Activated CD4-positive, alpha-beta T cell treated with anti-CD3 and anti-CD28 coated beads for 36 hours (primary cell): Measurements from ENCODE around the gene ADAMTS12. TPM values are rescaled to one million over a fixed set of nuclear protein-coding genes. Genes with fewer than 3 reads are reported as not detected.

Experiments used
- ATAC-seq: fragments of 200-7000 bp; cut with Tn5 transposase; one replicate; pipeline ENCODE4 v1.10.0; 2021; ENCODE audit warnings: mild to moderate bottlenecking, moderate library complexity
- CTCF ChIA-PET: fragments of 350-600 bp; sonication (Branson Sonifier 250); formaldehyde crosslinking; loops from one replicate; lab custom pipeline; 2021; ENCODE audit warnings: antibody characterized with exemption; lab: Charles Lee
- POLR2A ChIA-PET: fragments of 350-600 bp; sonication (Branson Sonifier 250); formaldehyde crosslinking; loops from one replicate; lab custom pipeline; 2021; ENCODE audit warnings: antibody characterized with exemption, inconsistent platforms; lab: Charles Lee
- DNase-seq: peaks from one replicate; pipeline ENCODE4 v3.0.0-alpha.2; 2020
- H3K27ac Mint-ChIP-seq: one replicate; pipeline ENCODE4 v1.8.0; 2021; ENCODE audit warnings: mixed read lengths
- H3K27me3 Mint-ChIP-seq: one replicate; pipeline ENCODE4 v1.8.0; 2021; ENCODE audit warnings: mixed read lengths
- H3K36me3 Mint-ChIP-seq: one replicate; pipeline ENCODE4 v1.8.0; 2021; ENCODE audit warnings: low read depth, mixed read lengths
- H3K4me1 Mint-ChIP-seq: one replicate; pipeline ENCODE4 v1.8.0; 2021; ENCODE audit warnings: mixed read lengths
- H3K4me3 Mint-ChIP-seq: one replicate; pipeline ENCODE4 v1.8.0; 2021; ENCODE audit warnings: mild to moderate bottlenecking, moderate library complexity, mixed read lengths
- H3K9me3 Mint-ChIP-seq: one replicate; pipeline ENCODE4 v1.8.0; 2021; ENCODE audit warnings: low read depth, mixed read lengths
- intact Hi-C, 2 experiments: fragments of 100-400 bp; cut with DNase I in 1 of 2; cut with micrococcal nuclease in 1 of 2; formaldehyde crosslinking; loops; one replicate each; pipeline versions ENCODE4 v1.14.2 to v1.15.1; 2022 to 2024; cut with DNase I, micrococcal nuclease
- total RNA-seq, 2 experiments: library from RNA; stranded (reverse); gene quantifications; one replicate each; pipeline ENCODE4 v1.2.3, GENCODE V29; 2021

ADAMTS12 gene
- total RNA-seq, 2 experiments from 2014 or later = not detected

GRCh38 chr5:33772380-33772897 lies 119.4 kb downstream of the ADAMTS12 start:
- ChIA-PET POLR2A (no interaction called here), CTCF (interaction anchor here (0.7 kb wide), 1 partner anchor 136 kb away, joined by 3 read pairs; no protein-coding TSS in a partner anchor)
- ATAC-seq = no peak
- Mint-ChIP-seq H3K4me3 (no peak overlapping the region), H3K27me3 (peaks cover 2% of the 10 kb centered on the region), H3K36me3 (no peaks in the 10 kb centered on the region), H3K9me3 (peaks cover 2% of the 10 kb centered on the region), H3K4me1 (no peaks in the 10 kb centered on the region), H3K27ac (no peak overlapping the region)
- intact Hi-C loops = no loop called here
- no peak for DNase-seq

GRCh38 chr5:33769968-33770367 lies 121.8 kb downstream of the ADAMTS12 start:
- Mint-ChIP-seq H3K27me3 (peaks cover 2% of the 10 kb centered on the region), H3K9me3 (no peaks in the 10 kb centered on the region), H3K27ac (no peak overlapping the region), H3K4me1 (no peaks in the 10 kb centered on the region), H3K4me3 (no peak overlapping the region), H3K36me3 (no peaks in the 10 kb centered on the region)
- intact Hi-C loops = no loop called here
- no peak for ATAC-seq
- ChIA-PET POLR2A (no interaction called here), CTCF (no interaction called here)
- no peak for DNase-seq

GRCh38 chr5:33769196-33769595 lies 122.6 kb downstream of the ADAMTS12 start:
- no peaks in the 10 kb centered on the region for H3K9me3 Mint-ChIP-seq
- H3K36me3 Mint-ChIP-seq = no peaks in the 10 kb centered on the region
- H3K27me3 Mint-ChIP-seq = peaks cover 2% of the 10 kb centered on the region
- no peak overlapping the region for H3K4me3 Mint-ChIP-seq
- ChIA-PET CTCF (interaction anchor here (0.6 kb wide), 1 partner anchor 406 kb away, joined by 3 read pairs; no protein-coding TSS in a partner anchor), POLR2A (no interaction called here)
- intact Hi-C loops = no loop called here
- H3K4me1 Mint-ChIP-seq = no peaks in the 10 kb centered on the region
- H3K27ac Mint-ChIP-seq = no peak overlapping the region
- no peak for ATAC-seq
- no peak for DNase-seq

GRCh38 chr5:33766023-33766422 lies 125.8 kb downstream of the ADAMTS12 start:
- intact Hi-C loops = no loop called here
- CTCF ChIA-PET = no interaction called here
- ATAC-seq (no peak), DNase-seq (no peak)
- no peaks in the 10 kb centered on the region for H3K9me3 Mint-ChIP-seq
- H3K27me3 Mint-ChIP-seq = peaks cover under 1% of the 10 kb centered on the region
- H3K36me3 Mint-ChIP-seq = no peaks in the 10 kb centered on the region
- no peaks in the 10 kb centered on the region for H3K4me1 Mint-ChIP-seq
- H3K4me3 Mint-ChIP-seq = no peak overlapping the region
- POLR2A ChIA-PET = no interaction called here
- no peak overlapping the region for H3K27ac Mint-ChIP-seq

- Mint-ChIP-seq H3K36me3 (no peaks in the 10 kb centered on the region), H3K27ac (no peak overlapping the region), H3K9me3 (no peaks in the 10 kb centered on the region), H3K4me3 (no peak overlapping the region), H3K27me3 (no peaks in the 10 kb centered on the region), H3K4me1 (no peaks in the 10 kb centered on the region)
- ChIA-PET CTCF (interaction anchor here (0.6 kb wide), 1 partner anchor 1109 kb away, joined by 3 read pairs; no protein-coding TSS in a partner anchor), POLR2A (no interaction called here)
- intact Hi-C loops = no loop called here
- ATAC-seq (no peak), DNase-seq (no peak)
Observed at GRCh38 chr5:33764786-33765185, 127.0 kb downstream of the ADAMTS12 start.

- intact Hi-C loops = no loop called here
- Mint-ChIP-seq H3K27me3 (no peaks in the 10 kb centered on the region), H3K4me1 (no peaks in the 10 kb centered on the region), H3K9me3 (no peaks in the 10 kb centered on the region), H3K36me3 (no peaks in the 10 kb centered on the region), H3K4me3 (no peak overlapping the region), H3K27ac (no peak overlapping the region)
- CTCF ChIA-PET = no interaction called here
- ATAC-seq = no peak
- DNase-seq = no peak
- POLR2A ChIA-PET = no interaction called here
Observed at GRCh38 chr5:33763435-33763834, 128.4 kb downstream of the ADAMTS12 start.

GRCh38 chr5:33762859-33763258 lies 128.9 kb downstream of the ADAMTS12 start:
- no peak for DNase-seq
- POLR2A ChIA-PET = no interaction called here
- intact Hi-C loops = no loop called here
- H3K27me3 Mint-ChIP-seq = no peaks in the 10 kb centered on the region
- CTCF ChIA-PET = no interaction called here
- no peak overlapping the region for H3K27ac Mint-ChIP-seq
- no peak for ATAC-seq
- H3K4me3 Mint-ChIP-seq = no peak overlapping the region
- H3K4me1 Mint-ChIP-seq = no peaks in the 10 kb centered on the region
- H3K9me3 Mint-ChIP-seq = no peaks in the 10 kb centered on the region
- H3K36me3 Mint-ChIP-seq = no peaks in the 10 kb centered on the region

- no peak overlapping the region for H3K4me3 Mint-ChIP-seq
- intact Hi-C loops = no loop called here
- no peak for ATAC-seq
- H3K27me3 Mint-ChIP-seq = no peaks in the 10 kb centered on the region
- H3K36me3 Mint-ChIP-seq = no peaks in the 10 kb centered on the region
- no peaks in the 10 kb centered on the region for H3K9me3 Mint-ChIP-seq
- no peak overlapping the region for H3K27ac Mint-ChIP-seq
- DNase-seq = no peak
- no peaks in the 10 kb centered on the region for H3K4me1 Mint-ChIP-seq
- CTCF ChIA-PET = interaction anchor here (0.9 kb wide), 1 partner anchor 59 kb away, joined by 3 read pairs; no protein-coding TSS in a partner anchor
- POLR2A ChIA-PET = no interaction called here
Observed at GRCh38 chr5:33761139-33761538, 130.7 kb downstream of the ADAMTS12 start.

GRCh38 chr5:33758737-33759136 lies 133.1 kb downstream of the ADAMTS12 start:
- intact Hi-C loops = no loop called here
- Mint-ChIP-seq H3K36me3 (no peaks in the 10 kb centered on the region), H3K9me3 (no peaks in the 10 kb centered on the region), H3K27me3 (peaks cover under 1% of the 10 kb centered on the region), H3K4me1 (no peaks in the 10 kb centered on the region), H3K4me3 (no peak overlapping the region), H3K27ac (no peak overlapping the region)
- ATAC-seq (no peak), DNase-seq (no peak)
- ChIA-PET POLR2A (no interaction called here), CTCF (no interaction called here)

GRCh38 chr5:33756491-33756890 lies 135.3 kb downstream of the ADAMTS12 start:
- POLR2A ChIA-PET = no interaction called here
- CTCF ChIA-PET = no interaction called here
- Mint-ChIP-seq H3K9me3 (no peaks in the 10 kb centered on the region), H3K27me3 (peaks cover 1% of the 10 kb centered on the region), H3K4me3 (no peak overlapping the region), H3K27ac (no peak overlapping the region), H3K4me1 (no peaks in the 10 kb centered on the region), H3K36me3 (no peaks in the 10 kb centered on the region)
- no peak for DNase-seq
- intact Hi-C loops = no loop called here
- no peak for ATAC-seq

- ATAC-seq (no peak), DNase-seq (no peak)
- no peak overlapping the region for H3K27ac Mint-ChIP-seq
- no peak overlapping the region for H3K4me3 Mint-ChIP-seq
- ChIA-PET POLR2A (no interaction called here), CTCF (no interaction called here)
- H3K36me3 Mint-ChIP-seq = no peaks in the 10 kb centered on the region
- peaks cover 1% of the 10 kb centered on the region for H3K27me3 Mint-ChIP-seq
- no peaks in the 10 kb centered on the region for H3K4me1 Mint-ChIP-seq
- H3K9me3 Mint-ChIP-seq = no peaks in the 10 kb centered on the region
- intact Hi-C loops = no loop called here
Observed at GRCh38 chr5:33755231-33755630, 136.6 kb downstream of the ADAMTS12 start.

GRCh38 chr5:33753704-33754103 lies 138.1 kb downstream of the ADAMTS12 start:
- H3K4me1 Mint-ChIP-seq = no peaks in the 10 kb centered on the region
- DNase-seq (no peak), ATAC-seq (no peak)
- intact Hi-C loops = no loop called here
- no peak overlapping the region for H3K27ac Mint-ChIP-seq
- H3K36me3 Mint-ChIP-seq = no peaks in the 10 kb centered on the region
- H3K9me3 Mint-ChIP-seq = no peaks in the 10 kb centered on the region
- no peak overlapping the region for H3K4me3 Mint-ChIP-seq
- POLR2A ChIA-PET = no interaction called here
- peaks cover 1% of the 10 kb centered on the region for H3K27me3 Mint-ChIP-seq
- CTCF ChIA-PET = no interaction called here
